ENCODE results near the gene ZNF442.
A peak's percentile ranks its signal among the peaks of the same experiment; 100 is the strongest.
"Not testable (repeated sequence)": the region's sequence is repeated elsewhere in the genome, so short reads cannot be mapped to it uniquely, and the experiment has no call there.

Gene ZNF442

GRCh38 chr19:12379732-12380443 is 14.4 kb upstream of the ZNF442 start:
- no peak for TF ChIP-seq CTCF (IDR thresholded peaks at IDR 0.05; ENCODE audit: low read depth, low read length)
- DNase-seq (ENCODE audit: low read depth in 2 of 2) = no peak
- H3K4me3 ChIP-seq (replicated peaks in 1 of 2; ENCODE audit: low read depth in 2 of 2, low read length in 2 of 2) = no peak overlapping the region

GRCh38 chr19:12374026-12374425 is 8.5 kb upstream of the ZNF442 start:
- no peak overlapping the region for H3K4me3 ChIP-seq (replicated peaks in 1 of 2; ENCODE audit: low read depth in 2 of 2, low read length in 2 of 2)
- DNase-seq (ENCODE audit: low read depth in 2 of 2) = no peak
- TF ChIP-seq CTCF (IDR thresholded peaks at IDR 0.05; ENCODE audit: low read depth, low read length) = no peak

GRCh38 chr19:12364391-12365235 is 870 bp downstream of the ZNF442 start:
- H3K4me3 ChIP-seq (replicated peaks in 1 of 2; ENCODE audit: low read depth in 2 of 2, low read length in 2 of 2) = peak overlapping the region; percentile 82 to 85
- no peak for TF ChIP-seq CTCF (IDR thresholded peaks at IDR 0.05; ENCODE audit: low read depth, low read length)
- peak; percentile 24 to 26 for DNase-seq (ENCODE audit: low read depth in 2 of 2)

GRCh38 chr19:12362236-12362635 is 3.2 kb downstream of the ZNF442 start:
- H3K4me3 ChIP-seq (replicated peaks in 1 of 2; ENCODE audit: low read depth in 2 of 2, low read length in 2 of 2); DNase-seq (ENCODE audit: low read depth in 2 of 2): not testable (repeated sequence)

GRCh38 chr19:12353375-12353774 is 12.1 kb downstream of the ZNF442 start:
- H3K4me3 ChIP-seq (replicated peaks in 1 of 2; ENCODE audit: low read depth in 2 of 2, low read length in 2 of 2) = no peak overlapping the region
- no peak for DNase-seq (ENCODE audit: low read depth in 2 of 2)
- TF ChIP-seq CTCF (IDR thresholded peaks at IDR 0.05; ENCODE audit: low read depth, low read length) = no peak

- DNase-seq (ENCODE audit: low read depth in 2 of 2) = peak in 1 of 2 donors; percentile 8
- no peak for TF ChIP-seq CTCF (IDR thresholded peaks at IDR 0.05; ENCODE audit: low read depth, low read length)
- H3K4me3 ChIP-seq (replicated peaks in 1 of 2; ENCODE audit: low read depth in 2 of 2, low read length in 2 of 2) = no peak overlapping the region
These were observed 14.6 kb downstream of the ZNF442 start for GRCh38 chr19:12350890-12351197.

- no peak overlapping the region for H3K4me3 ChIP-seq (replicated peaks in 1 of 2; ENCODE audit: low read depth in 2 of 2, low read length in 2 of 2)
- no peak for TF ChIP-seq CTCF (IDR thresholded peaks at IDR 0.05; ENCODE audit: low read depth, low read length)
- DNase-seq (ENCODE audit: low read depth in 2 of 2) = no peak
These were observed 15.1 kb downstream of the ZNF442 start for GRCh38 chr19:12350185-12350889.
